ENCODE results near the gene SP140. TPM values are rescaled to one million over a fixed set of nuclear protein-coding genes. Genes with fewer than 3 reads are reported as not detected.

The SP140 gene
- total and polyA plus RNA-seq, 2 experiments from 2014 or later: 0.24 to 0.70 TPM

DNA sequence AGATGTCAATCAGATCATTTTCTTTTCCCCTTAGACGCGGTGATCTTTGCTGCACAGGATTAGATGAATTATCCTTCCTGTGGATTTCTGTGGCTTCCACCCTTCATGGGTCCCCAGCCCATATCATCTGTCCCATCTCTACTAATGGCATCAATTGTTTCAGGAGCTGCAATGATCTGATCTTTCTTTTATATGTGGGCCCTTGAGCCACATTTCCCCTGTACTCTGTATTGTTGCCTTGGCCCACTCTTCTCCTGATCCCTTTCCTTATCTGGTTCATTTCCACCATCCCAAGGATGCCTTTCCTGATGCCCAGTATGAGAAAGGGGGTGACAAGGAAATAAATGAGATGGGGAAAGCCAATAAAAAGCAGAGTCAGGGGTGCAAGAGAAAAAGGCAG lies 24.7 kb downstream of the SP140 start:
- Histone ChIP-seq H4K20me1 (replicated peaks; ENCODE audit: insufficient read depth) (no peaks in the 10 kb centered on the region), H3K4me1 (ENCODE audit: insufficient read depth) (no peaks in the 10 kb centered on the region), H3K79me2 (replicated peaks; ENCODE audit: insufficient read depth) (no peaks in the 10 kb centered on the region), H3K4me3 (no peak overlapping the region), H3F3A (replicated peaks; ENCODE audit: low read depth) (no peaks in the 10 kb centered on the region), H3K4me2 (no peak overlapping the region), H3K27ac (ENCODE audit: low read depth) (no peak overlapping the region), H2AFZ (no peak overlapping the region), H3K36me3 (ENCODE audit: insufficient read depth) (no peaks in the 10 kb centered on the region), H3K27me3 (ENCODE audit: insufficient read depth) (no peaks in the 10 kb centered on the region), H3K9me2 (ENCODE audit: insufficient read depth) (peaks cover 7% of the 10 kb centered on the region; the same call in 1 of the 2 replicates)
- H3K27me3 Mint-ChIP-seq (ENCODE audit: insufficient read depth, low read depth, poor library complexity): no peaks in the 10 kb centered on the region
- H3K4me3 Mint-ChIP-seq: no peak overlapping the region
- no peaks in the 10 kb centered on the region for H3K9me3 Mint-ChIP-seq
- TF ChIP-seq, protein P1, sequence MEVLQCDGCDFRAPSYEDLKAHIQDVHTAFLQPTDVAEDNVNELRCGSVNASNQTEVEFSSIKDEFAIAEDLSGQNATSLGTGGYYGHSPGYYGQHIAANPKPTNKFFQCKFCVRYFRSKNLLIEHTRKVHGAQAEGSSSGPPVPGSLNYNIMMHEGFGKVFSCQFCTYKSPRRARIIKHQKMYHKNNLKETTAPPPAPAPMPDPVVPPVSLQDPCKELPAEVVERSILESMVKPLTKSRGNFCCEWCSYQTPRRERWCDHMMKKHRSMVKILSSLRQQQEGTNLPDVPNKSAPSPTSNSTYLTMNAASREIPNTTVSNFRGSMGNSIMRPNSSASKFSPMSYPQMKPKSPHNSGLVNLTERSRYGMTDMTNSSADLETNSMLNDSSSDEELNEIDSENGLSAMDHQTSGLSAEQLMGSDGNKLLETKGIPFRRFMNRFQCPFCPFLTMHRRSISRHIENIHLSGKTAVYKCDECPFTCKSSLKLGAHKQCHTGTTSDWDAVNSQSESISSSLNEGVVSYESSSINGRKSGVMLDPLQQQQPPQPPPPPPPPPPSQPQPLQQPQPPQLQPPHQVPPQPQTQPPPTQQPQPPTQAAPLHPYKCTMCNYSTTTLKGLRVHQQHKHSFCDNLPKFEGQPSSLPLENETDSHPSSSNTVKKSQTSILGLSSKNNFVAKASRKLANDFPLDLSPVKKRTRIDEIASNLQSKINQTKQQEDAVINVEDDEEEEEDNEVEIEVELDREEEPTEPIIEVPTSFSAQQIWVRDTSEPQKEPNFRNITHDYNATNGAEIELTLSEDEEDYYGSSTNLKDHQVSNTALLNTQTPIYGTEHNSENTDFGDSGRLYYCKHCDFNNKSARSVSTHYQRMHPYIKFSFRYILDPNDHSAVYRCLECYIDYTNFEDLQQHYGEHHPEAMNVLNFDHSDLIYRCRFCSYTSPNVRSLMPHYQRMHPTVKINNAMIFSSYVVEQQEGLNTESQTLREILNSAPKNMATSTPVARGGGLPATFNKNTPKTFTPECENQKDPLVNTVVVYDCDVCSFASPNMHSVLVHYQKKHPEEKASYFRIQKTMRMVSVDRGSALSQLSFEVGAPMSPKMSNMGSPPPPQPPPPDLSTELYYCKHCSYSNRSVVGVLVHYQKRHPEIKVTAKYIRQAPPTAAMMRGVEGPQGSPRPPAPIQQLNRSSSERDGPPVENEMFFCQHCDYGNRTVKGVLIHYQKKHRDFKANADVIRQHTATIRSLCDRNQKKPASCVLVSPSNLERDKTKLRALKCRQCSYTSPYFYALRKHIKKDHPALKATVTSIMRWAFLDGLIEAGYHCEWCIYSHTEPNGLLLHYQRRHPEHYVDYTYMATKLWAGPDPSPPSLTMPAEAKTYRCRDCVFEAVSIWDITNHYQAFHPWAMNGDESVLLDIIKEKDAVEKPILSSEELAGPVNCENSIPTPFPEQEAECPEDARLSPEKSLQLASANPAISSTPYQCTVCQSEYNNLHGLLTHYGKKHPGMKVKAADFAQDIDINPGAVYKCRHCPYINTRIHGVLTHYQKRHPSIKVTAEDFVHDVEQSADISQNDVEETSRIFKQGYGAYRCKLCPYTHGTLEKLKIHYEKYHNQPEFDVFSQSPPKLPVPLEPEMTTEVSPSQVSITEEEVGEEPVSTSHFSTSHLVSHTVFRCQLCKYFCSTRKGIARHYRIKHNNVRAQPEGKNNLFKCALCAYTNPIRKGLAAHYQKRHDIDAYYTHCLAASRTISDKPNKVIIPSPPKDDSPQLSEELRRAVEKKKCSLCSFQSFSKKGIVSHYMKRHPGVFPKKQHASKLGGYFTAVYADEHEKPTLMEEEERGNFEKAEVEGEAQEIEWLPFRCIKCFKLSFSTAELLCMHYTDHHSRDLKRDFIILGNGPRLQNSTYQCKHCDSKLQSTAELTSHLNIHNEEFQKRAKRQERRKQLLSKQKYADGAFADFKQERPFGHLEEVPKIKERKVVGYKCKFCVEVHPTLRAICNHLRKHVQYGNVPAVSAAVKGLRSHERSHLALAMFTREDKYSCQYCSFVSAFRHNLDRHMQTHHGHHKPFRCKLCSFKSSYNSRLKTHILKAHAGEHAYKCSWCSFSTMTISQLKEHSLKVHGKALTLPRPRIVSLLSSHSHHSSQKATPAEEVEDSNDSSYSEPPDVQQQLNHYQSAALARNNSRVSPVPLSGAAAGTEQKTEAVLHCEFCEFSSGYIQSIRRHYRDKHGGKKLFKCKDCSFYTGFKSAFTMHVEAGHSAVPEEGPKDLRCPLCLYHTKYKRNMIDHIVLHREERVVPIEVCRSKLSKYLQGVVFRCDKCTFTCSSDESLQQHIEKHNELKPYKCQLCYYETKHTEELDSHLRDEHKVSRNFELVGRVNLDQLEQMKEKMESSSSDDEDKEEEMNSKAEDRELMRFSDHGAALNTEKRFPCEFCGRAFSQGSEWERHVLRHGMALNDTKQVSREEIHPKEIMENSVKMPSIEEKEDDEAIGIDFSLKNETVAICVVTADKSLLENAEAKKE (CRISPR knock-in tag; IDR thresholded peaks at IDR 0.05): no peak
- TF ChIP-seq POLR2AphosphoS5 (IDR thresholded peaks at IDR 0.05; ENCODE audit: low read depth) (no peak), JUNB (IDR thresholded peaks at IDR 0.05; ENCODE audit: unreplicated experiment) (no peak), CREB1 (CRISPR knock-in tag; IDR thresholded peaks at IDR 0.05; ENCODE audit: low read depth) (no peak), CTCF (conservative IDR thresholded peaks at IDR 0.05; ENCODE audit: low read depth in 2 of 2) (no peak), ZNF331 (CRISPR knock-in tag; IDR thresholded peaks at IDR 0.05; ENCODE audit: low read depth) (no peak), ZNF114 (CRISPR knock-in tag; IDR thresholded peaks at IDR 0.05) (no peak), NANOG (IDR thresholded peaks at IDR 0.05; ENCODE audit: borderline replicate concordance) (no peak), EZH2phosphoT487 (IDR thresholded peaks at IDR 0.05; ENCODE audit: unreplicated experiment) (no peak), STAT1 (IDR thresholded peaks at IDR 0.05; ENCODE audit: unreplicated experiment) (no peak), EZH2 (IDR thresholded peaks at IDR 0.05; ENCODE audit: low read depth, unreplicated experiment) (no peak)
- TF ChIP-seq, protein P2, sequence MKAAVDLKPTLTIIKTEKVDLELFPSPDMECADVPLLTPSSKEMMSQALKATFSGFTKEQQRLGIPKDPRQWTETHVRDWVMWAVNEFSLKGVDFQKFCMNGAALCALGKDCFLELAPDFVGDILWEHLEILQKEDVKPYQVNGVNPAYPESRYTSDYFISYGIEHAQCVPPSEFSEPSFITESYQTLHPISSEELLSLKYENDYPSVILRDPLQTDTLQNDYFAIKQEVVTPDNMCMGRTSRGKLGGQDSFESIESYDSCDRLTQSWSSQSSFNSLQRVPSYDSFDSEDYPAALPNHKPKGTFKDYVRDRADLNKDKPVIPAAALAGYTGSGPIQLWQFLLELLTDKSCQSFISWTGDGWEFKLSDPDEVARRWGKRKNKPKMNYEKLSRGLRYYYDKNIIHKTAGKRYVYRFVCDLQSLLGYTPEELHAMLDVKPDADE (IDR thresholded peaks at IDR 0.05): no peak
- TF ChIP-seq, protein P3, sequence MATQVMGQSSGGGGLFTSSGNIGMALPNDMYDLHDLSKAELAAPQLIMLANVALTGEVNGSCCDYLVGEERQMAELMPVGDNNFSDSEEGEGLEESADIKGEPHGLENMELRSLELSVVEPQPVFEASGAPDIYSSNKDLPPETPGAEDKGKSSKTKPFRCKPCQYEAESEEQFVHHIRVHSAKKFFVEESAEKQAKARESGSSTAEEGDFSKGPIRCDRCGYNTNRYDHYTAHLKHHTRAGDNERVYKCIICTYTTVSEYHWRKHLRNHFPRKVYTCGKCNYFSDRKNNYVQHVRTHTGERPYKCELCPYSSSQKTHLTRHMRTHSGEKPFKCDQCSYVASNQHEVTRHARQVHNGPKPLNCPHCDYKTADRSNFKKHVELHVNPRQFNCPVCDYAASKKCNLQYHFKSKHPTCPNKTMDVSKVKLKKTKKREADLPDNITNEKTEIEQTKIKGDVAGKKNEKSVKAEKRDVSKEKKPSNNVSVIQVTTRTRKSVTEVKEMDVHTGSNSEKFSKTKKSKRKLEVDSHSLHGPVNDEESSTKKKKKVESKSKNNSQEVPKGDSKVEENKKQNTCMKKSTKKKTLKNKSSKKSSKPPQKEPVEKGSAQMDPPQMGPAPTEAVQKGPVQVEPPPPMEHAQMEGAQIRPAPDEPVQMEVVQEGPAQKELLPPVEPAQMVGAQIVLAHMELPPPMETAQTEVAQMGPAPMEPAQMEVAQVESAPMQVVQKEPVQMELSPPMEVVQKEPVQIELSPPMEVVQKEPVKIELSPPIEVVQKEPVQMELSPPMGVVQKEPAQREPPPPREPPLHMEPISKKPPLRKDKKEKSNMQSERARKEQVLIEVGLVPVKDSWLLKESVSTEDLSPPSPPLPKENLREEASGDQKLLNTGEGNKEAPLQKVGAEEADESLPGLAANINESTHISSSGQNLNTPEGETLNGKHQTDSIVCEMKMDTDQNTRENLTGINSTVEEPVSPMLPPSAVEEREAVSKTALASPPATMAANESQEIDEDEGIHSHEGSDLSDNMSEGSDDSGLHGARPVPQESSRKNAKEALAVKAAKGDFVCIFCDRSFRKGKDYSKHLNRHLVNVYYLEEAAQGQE (IDR thresholded peaks at IDR 0.05; ENCODE audit: unreplicated experiment): no peak
- DNase-seq (ENCODE audit: low spot score) (no peak), ATAC-seq (no peak)
- no peaks in the 10 kb centered on the region; the same call in 2 of the 3 replicates for H3K4me1 Mint-ChIP-seq
- no peaks in the 10 kb centered on the region for H3K36me3 Mint-ChIP-seq (ENCODE audit: low read depth)
- no peak overlapping the region for H3K27ac Mint-ChIP-seq

All from GM23338 (cell line).